EL (cell line): ENCODE measurements around the gene MEP1A.
"Not testable (repeated sequence)": the region's sequence is repeated elsewhere in the genome, so short reads cannot be mapped to it uniquely, and the experiment has no call there.

ENCODE experiments used
- DNase-seq: peaks from one replicate; pipeline ENCODE4 v3.0.0-alpha.2; 2016

Gene MEP1A

DNA sequence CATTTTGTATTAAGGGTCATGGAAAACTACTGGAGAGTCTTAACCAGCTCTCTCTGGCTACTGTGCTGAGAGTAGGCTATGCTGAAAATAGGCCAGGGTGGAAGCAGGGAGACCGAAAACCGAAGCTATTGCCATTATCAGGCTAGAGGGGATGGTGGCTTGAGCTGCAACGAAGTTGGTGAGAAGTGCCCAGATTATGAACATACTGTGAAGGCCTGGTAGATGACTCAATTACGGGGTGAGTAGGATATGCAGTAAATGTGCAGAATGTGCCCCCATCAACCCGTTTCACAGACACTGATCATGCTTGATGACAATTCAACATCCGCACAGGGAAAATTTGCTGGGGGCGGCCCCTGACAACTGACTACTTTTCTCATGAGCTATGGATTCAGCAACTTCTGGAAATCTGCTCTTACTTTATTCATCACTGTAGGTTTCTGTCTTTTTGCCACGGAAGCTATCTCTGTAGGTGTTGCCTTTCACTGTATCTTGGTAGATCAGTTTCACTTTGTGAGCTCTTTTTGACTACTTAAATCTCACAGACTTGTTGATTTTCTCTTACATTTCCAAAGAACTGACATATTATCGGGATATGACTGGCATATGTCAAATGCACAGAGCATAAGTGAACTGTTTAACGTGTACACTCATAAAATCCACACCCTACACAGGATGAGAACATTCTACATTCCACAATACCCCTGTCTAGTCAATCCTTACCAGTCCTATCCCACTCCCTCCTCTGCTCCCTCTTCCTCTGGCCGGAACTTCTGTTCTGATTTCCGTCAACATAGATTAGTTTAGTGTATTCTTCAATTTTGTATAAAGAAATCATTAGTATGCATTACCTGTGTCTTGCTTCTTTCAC is 15.5 kb upstream of the MEP1A start:
- no peak for DNase-seq

DNA sequence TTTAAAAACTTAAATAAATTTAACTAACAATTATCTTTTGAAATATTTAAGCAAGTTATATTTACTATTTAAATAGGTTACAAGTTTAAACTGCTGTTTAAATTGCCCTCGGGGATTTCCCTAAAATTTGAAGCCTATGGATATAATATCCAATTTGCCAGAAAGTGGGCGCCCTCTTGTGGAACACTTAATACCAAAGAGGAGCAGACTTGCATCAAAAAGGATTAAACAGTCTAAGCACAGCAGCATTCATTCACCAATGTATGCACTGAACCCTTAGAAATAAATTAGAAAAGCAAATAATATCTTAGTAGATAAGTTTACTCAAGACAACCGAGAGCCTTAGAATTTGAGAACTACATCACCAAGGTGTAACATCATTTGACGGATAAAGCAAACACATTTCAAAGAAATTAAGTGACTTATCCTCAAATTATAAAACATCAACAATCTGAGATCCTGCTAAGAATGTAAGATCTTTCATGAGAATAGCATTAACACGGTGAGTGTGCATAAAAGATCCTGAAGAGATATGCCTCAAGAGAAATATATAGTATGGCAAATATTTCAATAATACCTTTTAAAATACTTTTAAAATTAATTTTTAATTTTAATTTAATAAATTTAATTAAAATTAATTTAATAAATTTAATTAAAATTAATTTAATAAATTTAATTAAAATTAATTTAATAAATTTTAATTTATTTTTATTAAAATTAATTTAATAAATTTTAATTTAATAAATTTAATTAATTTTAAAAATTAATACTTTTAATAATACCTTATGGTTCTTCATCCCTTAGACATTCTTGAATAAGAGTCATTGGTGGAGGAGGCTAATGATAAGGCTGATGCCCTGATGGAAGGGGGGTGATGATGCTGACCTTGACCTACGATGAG is 11.5 kb upstream of the MEP1A start:
- peak; percentile 50 for DNase-seq

DNA sequence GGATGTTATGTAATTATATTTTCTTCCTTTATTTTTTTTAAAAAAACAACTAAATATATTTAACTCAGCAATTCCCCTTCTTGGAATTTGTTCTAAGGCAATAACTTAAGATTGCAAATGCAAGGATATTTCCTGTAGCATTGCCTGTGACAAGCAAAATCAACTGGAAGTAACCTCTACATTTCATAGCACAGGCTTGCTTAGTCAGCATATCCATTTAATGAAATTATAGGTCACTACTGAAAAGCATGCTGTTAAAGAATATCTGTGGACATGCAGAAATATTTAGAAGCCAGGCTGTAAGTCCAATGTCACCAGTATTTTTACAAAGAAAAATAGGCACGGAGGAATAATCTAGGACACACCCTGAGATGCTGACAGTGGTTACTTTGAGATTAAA is 8.7 kb upstream of the MEP1A start:
- DNase-seq = no peak

- DNase-seq = no peak
Measured at GRCh38 chr6:46787871-46788540, 5.2 kb upstream of the MEP1A start.

- no peak for DNase-seq
Measured at GRCh38 chr6:46788791-46789190, 4.4 kb upstream of the MEP1A start.

- no peak for DNase-seq
Measured at GRCh38 chr6:46789434-46790354, 3.5 kb upstream of the MEP1A start.

DNA sequence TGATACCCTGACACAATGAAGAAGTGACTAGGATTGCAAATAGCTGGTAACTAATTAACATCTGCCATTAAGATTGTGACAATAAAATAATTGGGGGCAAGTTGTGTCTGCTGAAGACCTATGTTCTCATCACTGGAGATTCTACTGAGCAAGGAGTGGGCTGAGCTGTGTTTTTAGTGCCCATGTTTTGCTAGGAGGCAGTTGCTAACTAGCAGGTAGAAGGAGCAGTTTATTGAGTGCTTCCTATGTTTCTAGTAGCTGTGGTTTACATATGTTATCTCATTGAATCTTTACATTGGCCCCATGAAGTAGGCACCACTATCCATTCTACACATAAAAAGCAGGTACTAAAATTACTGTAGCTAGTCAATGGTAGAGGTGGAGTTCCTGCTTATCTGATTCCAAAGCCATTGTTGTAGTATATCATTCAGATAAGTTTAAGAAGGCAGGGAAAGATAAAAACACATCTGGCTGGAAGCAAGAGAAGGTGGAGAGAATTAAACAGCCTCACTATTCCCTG is 2.8 kb upstream of the MEP1A start:
- DNase-seq = no peak

- no peak for DNase-seq
Measured at GRCh38 chr6:46792635-46793034, 554 bp upstream of the MEP1A start.

DNA sequence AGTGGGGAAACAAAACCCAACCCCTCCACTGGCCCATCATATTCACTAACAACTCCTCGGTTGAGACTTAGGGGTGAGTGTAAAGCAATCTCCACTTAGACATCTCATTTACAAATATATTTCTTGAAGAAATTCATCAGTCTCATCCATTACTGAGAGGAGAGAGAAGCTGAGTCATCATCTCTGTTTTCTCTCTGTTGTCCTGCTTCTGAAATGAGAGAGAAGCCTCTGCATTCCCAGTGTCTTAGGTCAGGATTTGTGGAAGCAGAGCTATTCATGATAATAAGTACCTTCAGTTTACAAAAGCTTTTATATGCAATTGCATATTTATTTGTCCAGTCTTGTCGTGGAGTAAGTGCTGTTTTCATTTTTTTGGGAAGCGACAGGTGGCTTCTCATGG is 879 bp downstream of the MEP1A start:
- no peak for DNase-seq

GRCh38 chr6:46795816-46796215 is 2.6 kb downstream of the MEP1A start:
- no peak for DNase-seq

DNA sequence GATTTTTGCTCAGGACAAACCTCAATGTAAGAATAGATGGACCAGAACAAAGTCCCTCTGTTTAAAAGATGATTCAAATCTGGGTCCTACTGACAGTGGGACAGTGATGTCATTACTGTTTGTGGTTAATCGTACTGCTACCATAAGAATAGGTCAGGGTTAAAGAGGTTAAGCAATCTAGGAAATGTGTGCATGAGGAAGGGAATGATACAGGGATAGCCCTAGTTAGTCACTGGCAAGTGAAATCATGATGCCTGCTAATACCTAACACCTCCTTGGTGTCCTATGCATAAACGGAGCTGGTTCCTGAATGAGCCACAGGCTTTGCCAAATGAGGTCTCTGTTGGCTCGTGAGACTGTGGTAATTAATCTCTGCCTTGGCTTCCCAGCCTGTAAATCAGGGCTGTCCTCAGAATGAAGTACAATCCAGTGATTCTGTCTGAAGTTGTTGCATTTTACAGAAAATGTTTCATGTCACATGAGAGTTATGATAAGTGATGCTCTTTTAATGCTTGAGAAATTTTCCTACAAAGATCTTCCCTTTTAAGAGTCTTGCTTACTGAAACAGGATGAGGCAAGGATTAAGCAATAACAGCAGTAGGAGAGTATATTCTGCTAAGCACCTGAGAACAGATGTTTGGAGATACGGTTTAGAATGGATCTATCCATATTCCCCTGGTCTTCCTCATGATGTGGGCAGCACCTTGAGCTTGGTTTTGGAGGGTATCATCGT is 3.8 kb downstream of the MEP1A start:
- no peak for DNase-seq

GRCh38 chr6:46799657-46800056 is 6.5 kb downstream of the MEP1A start:
- no peak for DNase-seq

DNA sequence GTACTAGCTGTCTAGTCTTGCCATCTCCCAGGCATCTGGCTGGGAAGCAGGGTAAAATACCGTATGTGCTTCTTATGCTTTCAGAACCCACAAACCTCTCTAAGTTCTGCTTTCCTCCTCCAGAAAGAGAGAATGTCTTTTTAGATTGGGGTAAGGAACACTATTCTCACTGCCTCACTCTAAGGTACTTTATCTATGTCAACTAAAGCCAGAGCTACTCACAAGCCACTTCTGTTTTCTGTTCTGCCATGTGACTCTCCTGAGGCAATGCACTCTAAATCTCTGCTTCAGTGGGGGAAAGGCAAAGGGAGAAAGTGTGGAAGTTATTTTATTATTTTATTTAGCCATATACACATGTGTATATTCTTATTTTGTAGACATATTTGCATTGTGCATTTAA is 15.6 kb downstream of the MEP1A start:
- DNase-seq = no peak

GRCh38 chr6:46815130-46815529 is 21.9 kb downstream of the MEP1A start:
- peak; percentile 4 for DNase-seq

DNA sequence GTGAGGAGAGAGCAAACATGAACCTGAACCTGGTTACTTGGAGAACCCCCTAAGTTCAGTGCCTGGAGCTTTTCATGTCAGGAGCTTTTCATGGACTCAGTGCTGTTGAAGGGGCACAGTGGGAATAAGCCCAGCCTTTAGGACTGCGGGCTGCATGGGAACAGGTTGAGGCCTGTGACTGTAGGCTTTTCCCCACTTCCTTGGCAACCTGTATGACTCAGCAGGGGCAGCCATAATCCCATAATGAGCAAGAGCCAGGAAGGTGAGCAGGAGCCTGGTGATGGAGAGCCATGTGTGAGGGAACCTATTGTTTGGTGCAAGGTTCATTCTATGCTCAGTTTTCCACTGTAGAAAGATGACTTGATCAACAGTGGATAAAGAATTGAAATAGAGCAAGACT is 23.4 kb downstream of the MEP1A start:
- DNase-seq = no peak

DNA sequence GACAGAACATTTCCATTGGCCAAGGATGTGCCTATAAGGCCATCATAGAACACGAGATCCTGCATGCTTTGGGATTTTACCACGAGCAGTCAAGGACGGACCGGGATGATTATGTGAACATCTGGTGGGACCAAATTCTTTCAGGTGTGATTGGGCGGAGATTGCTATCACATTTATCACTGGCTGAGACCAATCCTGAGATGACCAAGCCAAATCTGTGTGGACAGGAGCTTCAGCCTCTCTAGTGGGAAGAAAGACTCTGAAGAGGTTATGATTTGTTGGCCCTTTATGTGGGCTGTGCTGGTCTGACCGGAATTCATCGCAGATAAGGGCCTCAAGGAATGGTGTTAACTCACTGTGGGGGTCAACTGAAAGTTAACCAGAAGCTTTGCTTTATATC is 26.4 kb downstream of the MEP1A start:
- no peak for DNase-seq

DNA sequence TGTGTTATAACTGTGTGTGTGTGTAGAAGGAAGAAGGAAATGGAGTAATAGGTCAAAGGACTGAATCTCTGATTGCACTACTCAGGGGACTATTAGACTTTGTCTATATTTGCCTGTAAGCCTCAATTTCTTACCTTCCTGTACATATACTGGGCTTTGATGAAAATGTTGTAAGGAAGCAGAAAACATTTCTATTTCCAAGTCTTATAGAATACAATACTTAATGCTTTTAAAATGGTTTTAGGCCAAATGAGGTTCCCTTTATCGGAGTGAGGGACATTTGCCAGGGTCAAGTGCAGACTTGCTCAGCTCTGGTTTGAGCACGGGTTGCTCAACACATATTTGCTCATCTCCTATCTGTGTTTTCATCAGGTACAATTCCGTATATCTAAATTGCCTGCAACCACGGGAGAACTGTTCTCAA is 28.3 kb downstream of the MEP1A start:
- no peak for DNase-seq

DNA sequence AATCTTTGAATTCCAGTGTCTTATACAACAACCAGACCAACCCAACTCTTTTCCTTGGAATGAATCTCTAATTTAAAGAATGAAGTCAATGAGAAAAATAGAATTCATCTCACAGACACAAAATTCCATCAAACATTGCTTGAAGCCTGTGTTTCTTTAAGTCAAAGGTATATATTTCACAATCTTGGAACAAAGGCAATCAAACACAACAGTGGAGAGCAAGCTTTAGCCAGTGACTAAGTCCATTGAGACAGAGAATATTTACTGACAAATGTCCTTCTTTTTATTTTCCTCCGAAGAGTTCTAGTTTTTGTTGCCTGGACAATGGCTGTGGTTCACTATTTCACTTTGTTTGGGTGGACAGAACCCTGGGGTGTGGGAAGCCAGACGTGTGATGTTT is 35.8 kb downstream of the MEP1A start:
- no peak for DNase-seq

- DNase-seq = no peak
Measured at GRCh38 chr6:46832816-46833215, 39.6 kb downstream of the MEP1A start.

DNA sequence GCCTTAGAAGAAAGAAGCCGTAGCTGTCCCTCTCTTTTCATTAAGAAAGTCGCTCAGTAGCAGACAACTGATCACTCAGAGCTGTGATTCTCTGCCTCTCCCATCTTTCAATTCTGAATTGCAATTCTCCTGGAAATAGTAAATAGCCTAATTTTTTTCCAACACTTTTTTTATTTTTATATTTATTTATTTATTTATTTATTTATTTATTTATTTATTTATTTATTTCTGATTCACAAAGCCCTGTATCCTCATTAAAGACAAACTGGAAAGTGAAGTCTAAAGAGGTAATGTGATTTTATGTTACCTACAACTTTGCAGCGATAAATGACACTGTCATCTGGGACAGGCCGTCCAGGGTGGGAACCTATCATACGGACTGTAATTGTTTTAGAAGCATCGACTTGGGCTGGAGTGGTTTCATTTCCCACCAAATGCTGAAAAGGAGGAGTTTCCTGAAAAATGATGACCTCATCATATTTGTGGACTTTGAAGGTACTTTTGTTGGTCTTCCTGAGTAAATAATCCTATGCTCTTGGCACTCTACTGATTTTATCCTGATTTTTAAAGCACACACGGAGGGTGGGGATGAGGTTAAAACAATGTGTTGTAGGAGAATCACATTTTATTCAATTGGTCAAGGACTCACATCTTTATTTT is 41.2 kb downstream of the MEP1A start:
- not testable (repeated sequence) for DNase-seq

DNA sequence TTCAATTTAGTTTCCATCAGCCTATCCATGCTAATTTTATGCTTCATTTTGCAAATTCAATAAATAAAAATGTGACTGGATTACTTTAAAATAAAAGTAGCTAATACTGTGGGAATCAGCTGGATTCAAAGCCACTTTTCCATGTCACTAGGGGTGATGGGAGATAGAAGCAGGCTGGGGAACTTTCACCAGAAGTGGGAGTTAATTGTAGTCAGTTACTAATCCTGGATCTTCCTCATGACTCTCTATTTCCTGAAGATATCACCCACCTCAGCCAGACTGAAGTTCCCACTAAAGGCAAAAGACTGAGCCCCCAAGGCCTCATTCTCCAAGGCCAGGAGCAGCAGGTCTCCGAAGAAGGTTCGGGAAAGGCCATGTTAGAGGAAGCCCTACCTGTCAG is 41.8 kb downstream of the MEP1A start:
- not testable (repeated sequence) for DNase-seq
